Esophagus squamous epithelium (tissue), 4 donors: ENCODE data around the gene PPME1.

Experiments used
- POLR2A ChIP-seq, 4 donors: fragments of 450-650 bp; IDR thresholded peaks; one replicate each; pipeline ENCODE4 v1.6.1; 2017; ENCODE audit warnings: antibody characterized with exemption in 4 of 4, mild to moderate bottlenecking in 4 of 4, moderate library complexity in 3 of 4
- TF ChIP-seq, protein P1 (sequence below), 6 experiments: fragments of 450-650 bp in 4 of 6; fragments of 200-600 bp in 2 of 6; sonication (generic) in 2 of 6; IDR thresholded peaks; one replicate each; pipeline ENCODE4 v1.5.1; 2016 to 2019; ENCODE audit warnings: antibody characterized with exemption in 6 of 6, mild to moderate bottlenecking in 4 of 6, moderate library complexity in 4 of 6

DNA sequence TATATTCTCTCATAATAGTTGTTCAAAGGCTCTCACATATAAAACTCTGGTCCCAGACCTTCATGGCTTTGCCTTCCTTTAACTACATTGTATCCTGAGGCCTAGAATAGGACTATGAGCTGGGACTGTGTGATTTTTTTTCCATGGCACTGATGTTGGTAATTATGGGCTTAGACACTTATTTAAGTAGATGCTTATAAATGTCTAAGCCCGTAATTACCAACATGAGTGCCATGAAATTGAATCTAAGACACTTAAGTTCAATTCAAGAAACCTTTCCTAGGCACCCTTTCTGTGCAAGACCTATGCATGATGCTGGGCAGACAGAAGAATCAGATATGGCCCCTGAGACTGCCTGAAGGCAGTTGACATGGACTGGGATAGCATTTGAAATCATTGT is 77.4 kb downstream of the PPME1 start:
- TF ChIP-seq, protein P1, sequence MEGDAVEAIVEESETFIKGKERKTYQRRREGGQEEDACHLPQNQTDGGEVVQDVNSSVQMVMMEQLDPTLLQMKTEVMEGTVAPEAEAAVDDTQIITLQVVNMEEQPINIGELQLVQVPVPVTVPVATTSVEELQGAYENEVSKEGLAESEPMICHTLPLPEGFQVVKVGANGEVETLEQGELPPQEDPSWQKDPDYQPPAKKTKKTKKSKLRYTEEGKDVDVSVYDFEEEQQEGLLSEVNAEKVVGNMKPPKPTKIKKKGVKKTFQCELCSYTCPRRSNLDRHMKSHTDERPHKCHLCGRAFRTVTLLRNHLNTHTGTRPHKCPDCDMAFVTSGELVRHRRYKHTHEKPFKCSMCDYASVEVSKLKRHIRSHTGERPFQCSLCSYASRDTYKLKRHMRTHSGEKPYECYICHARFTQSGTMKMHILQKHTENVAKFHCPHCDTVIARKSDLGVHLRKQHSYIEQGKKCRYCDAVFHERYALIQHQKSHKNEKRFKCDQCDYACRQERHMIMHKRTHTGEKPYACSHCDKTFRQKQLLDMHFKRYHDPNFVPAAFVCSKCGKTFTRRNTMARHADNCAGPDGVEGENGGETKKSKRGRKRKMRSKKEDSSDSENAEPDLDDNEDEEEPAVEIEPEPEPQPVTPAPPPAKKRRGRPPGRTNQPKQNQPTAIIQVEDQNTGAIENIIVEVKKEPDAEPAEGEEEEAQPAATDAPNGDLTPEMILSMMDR (IDR thresholded peaks at IDR 0.05): no peak
- no peak for TF ChIP-seq POLR2A (IDR thresholded peaks at IDR 0.05)
